Uterus (tissue), 4 donors: Measurements from ENCODE around the gene CEND1. TPM values are rescaled to one million over a fixed set of nuclear protein-coding genes. Genes with fewer than 3 reads are reported as not detected.

Experiments
- DNase-seq, 2 donors: peaks; one replicate each; pipeline ENCODE4 v3.0.0-alpha.2; 2019 to 2020
- H3K27ac ChIP-seq, 2 donors: fragments of 200-600 bp; sonication (generic); 1 replicate in 1 of 2; 2 replicates in 1 of 2; pipeline ENCODE4 v1.5.1; 2016 to 2018
- H3K27me3 ChIP-seq, 2 donors: fragments of 200-600 bp; sonication (generic); one replicate each; pipeline ENCODE4 v1.5.1; 2018 to 2019; ENCODE audit warnings: control low read depth in 1 of 2
- H3K36me3 ChIP-seq, 2 donors: fragments of 200-600 bp; sonication (generic); one replicate each; pipeline ENCODE4 v1.5.1; 2019; ENCODE audit warnings: control low read depth in 1 of 2
- H3K4me1 ChIP-seq, 2 donors: fragments of 200-600 bp; sonication (generic); one replicate each; pipeline ENCODE4 v1.5.1; 2018 to 2019; ENCODE audit warnings: control low read depth in 1 of 2
- H3K4me3 ChIP-seq, 2 donors: fragments of 200-600 bp; sonication (generic); 1 replicate in 1 of 2; 2 replicates in 1 of 2; pipeline ENCODE4 v1.5.1; 2018 to 2019; ENCODE audit warnings: mild to moderate bottlenecking in 1 of 2
- H3K9me3 ChIP-seq, 2 donors: fragments of 200-600 bp; sonication (generic); one replicate each; pipeline ENCODE4 v1.5.1; 2019; ENCODE audit warnings: control low read depth in 1 of 2
- CTCF ChIP-seq, 4 experiments: fragments of 200-600 bp in 2 of 4; fragments of 450-650 bp in 2 of 4; sonication (generic) in 2 of 4; IDR thresholded peaks; one replicate each; pipeline ENCODE4 v1.5.1; 2016 to 2019; ENCODE audit warnings: antibody characterized with exemption in 4 of 4, mild to moderate bottlenecking in 2 of 4, moderate library complexity in 1 of 4
- POLR2A ChIP-seq, 2 donors: fragments of 450-650 bp; IDR thresholded peaks; one replicate each; pipeline ENCODE4 v1.6.1; 2016; ENCODE audit warnings: antibody characterized with exemption in 2 of 2, mild to moderate bottlenecking in 1 of 2, moderate library complexity in 1 of 2
- intact Hi-C: fragments of 100-400 bp; cut with DNase I; formaldehyde crosslinking; loops from one replicate; pipeline ENCODE4 v1.15.1; 2023; ENCODE audit warnings: low total_unique reads
- total RNA-seq, 4 donors: library from RNA; depleted of rRNA in 3 of 4; stranded (reverse); fragments of >200 nt in 3 of 4; gene quantifications; one replicate each; pipeline versions ENCODE4 v1.1.0 to v1.2.4, GENCODE V29; 2014 to 2023
- donor health status: DM: yes; HTN: yes; CAD: no.

CEND1 gene
- total RNA-seq, 4 donors from 2014 or later: 0.41 TPM; not detected in 3

GRCh38 chr11:771617-772204 lies 18.2 kb downstream of the CEND1 start:
- no peak overlapping the region for H3K27ac ChIP-seq
- no peak overlapping the region for H3K4me3 ChIP-seq
- DNase-seq: no peak
- intact Hi-C loops: no loop called here
- peaks cover 0 to 14% of the 10 kb centered on the region in 2 donors for H3K4me1 ChIP-seq
- no peaks in the 10 kb centered on the region for H3K9me3 ChIP-seq
- TF ChIP-seq CTCF (IDR thresholded peaks at IDR 0.05) (no peak), POLR2A (IDR thresholded peaks at IDR 0.05) (no peak)
- H3K27me3 ChIP-seq: no peaks in the 10 kb centered on the region
- H3K36me3 ChIP-seq: no peaks in the 10 kb centered on the region

GRCh38 chr11:770642-771616 lies 19.0 kb downstream of the CEND1 start:
- intact Hi-C loops: no loop called here
- no peaks in the 10 kb centered on the region for H3K9me3 ChIP-seq
- H3K4me3 ChIP-seq: no peak overlapping the region
- no peaks in the 10 kb centered on the region for H3K36me3 ChIP-seq
- TF ChIP-seq CTCF (IDR thresholded peaks at IDR 0.05) (no peak), POLR2A (IDR thresholded peaks at IDR 0.05) (no peak)
- DNase-seq: no peak
- no peak overlapping the region for H3K27ac ChIP-seq
- peaks cover 0 to 6% of the 10 kb centered on the region in 2 donors for H3K4me1 ChIP-seq
- no peaks in the 10 kb centered on the region for H3K27me3 ChIP-seq

- no peak overlapping the region for H3K27ac ChIP-seq
- intact Hi-C loops: no loop called here
- H3K4me1 ChIP-seq: no peaks in the 10 kb centered on the region
- H3K27me3 ChIP-seq: no peaks in the 10 kb centered on the region
- H3K9me3 ChIP-seq: no peaks in the 10 kb centered on the region
- DNase-seq: no peak
- no peak for TF ChIP-seq CTCF (IDR thresholded peaks at IDR 0.05)
- TF ChIP-seq POLR2A (IDR thresholded peaks at IDR 0.05): no peak
- no peak overlapping the region for H3K4me3 ChIP-seq
- H3K36me3 ChIP-seq: no peaks in the 10 kb centered on the region
Observed at GRCh38 chr11:769887-770641, 19.8 kb downstream of the CEND1 start.

- H3K9me3 ChIP-seq: no peaks in the 10 kb centered on the region
- no peak for DNase-seq
- no peaks in the 10 kb centered on the region for H3K4me1 ChIP-seq
- intact Hi-C loops: no loop called here
- H3K27me3 ChIP-seq: no peaks in the 10 kb centered on the region
- no peaks in the 10 kb centered on the region for H3K36me3 ChIP-seq
- no peak overlapping the region for H3K4me3 ChIP-seq
- TF ChIP-seq POLR2A (IDR thresholded peaks at IDR 0.05) (no peak), CTCF (IDR thresholded peaks at IDR 0.05) (no peak)
- no peak overlapping the region for H3K27ac ChIP-seq
Observed at GRCh38 chr11:767238-767637, 22.7 kb downstream of the CEND1 start.

GRCh38 chr11:766936-767210 lies 23.0 kb downstream of the CEND1 start:
- no peak overlapping the region for H3K27ac ChIP-seq
- no peaks in the 10 kb centered on the region for H3K36me3 ChIP-seq
- no peak for DNase-seq
- H3K4me3 ChIP-seq: no peak overlapping the region
- no peak for TF ChIP-seq CTCF (IDR thresholded peaks at IDR 0.05)
- TF ChIP-seq POLR2A (IDR thresholded peaks at IDR 0.05): no peak
- H3K9me3 ChIP-seq: no peaks in the 10 kb centered on the region
- intact Hi-C loops: no loop called here
- H3K4me1 ChIP-seq: no peaks in the 10 kb centered on the region
- H3K27me3 ChIP-seq: no peaks in the 10 kb centered on the region
